Central memory CD8-positive, alpha-beta T cell (primary cell): Measurements from ENCODE around the gene TRPC3.

Experiments used
- ATAC-seq: fragments of 150-1000 bp; cut with Tn5 transposase; replicated peaks from 2 replicates; pipeline ENCODE4 v1.10.0; 2022; ENCODE audit warnings: mild to moderate bottlenecking, moderate FRiP score, moderate number of reproducible peaks; ENCODE audit not compliant: poor library complexity, severe bottlenecking; ENCODE audit errors: extremely low read depth
- DNase-seq, 2 donors: peaks; one replicate each; pipeline ENCODE4 v3.0.0; 2021; ENCODE audit warnings: low spot score in 2 of 2
- H3K27ac Mint-ChIP-seq: one replicate; pipeline ENCODE4 v1.8.0; 2022; ENCODE audit warnings: low read depth, mild to moderate bottlenecking, moderate library complexity, mixed read lengths
- H3K27me3 Mint-ChIP-seq: one replicate; pipeline ENCODE4 v1.8.0; 2022; ENCODE audit warnings: mixed read lengths
- H3K36me3 Mint-ChIP-seq: one replicate; pipeline ENCODE4 v1.8.0; 2022; ENCODE audit warnings: mild to moderate bottlenecking, moderate library complexity, mixed read lengths; ENCODE audit not compliant: insufficient read depth
- H3K4me1 Mint-ChIP-seq: one replicate; pipeline ENCODE4 v1.8.0; 2022; ENCODE audit warnings: mixed read lengths
- H3K4me3 Mint-ChIP-seq: one replicate; pipeline ENCODE4 v1.8.0; 2022; ENCODE audit warnings: mild to moderate bottlenecking, moderate library complexity, mixed read lengths
- H3K9me3 Mint-ChIP-seq: one replicate; pipeline ENCODE4 v1.8.0; 2022; ENCODE audit warnings: mixed read lengths

The TRPC3 gene

GRCh38 chr4:121888134-121888533, 63.7 kb downstream of the TRPC3 start:
- no peak overlapping the region for H3K27ac Mint-ChIP-seq

GRCh38 chr4:121885115-121885514, 66.7 kb downstream of the TRPC3 start:
- DNase-seq = no peak
- Mint-ChIP-seq H3K36me3 (no peaks in the 10 kb centered on the region), H3K4me3 (no peak overlapping the region), H3K4me1 (no peaks in the 10 kb centered on the region), H3K27me3 (peaks cover 45% of the 10 kb centered on the region), H3K27ac (no peak overlapping the region), H3K9me3 (no peaks in the 10 kb centered on the region)
- ATAC-seq = no peak

More at GRCh38 chr4:121888134-121888533, 63.7 kb downstream of the TRPC3 start:
- DNase-seq (no peak), ATAC-seq (no peak)
- Mint-ChIP-seq H3K36me3 (no peaks in the 10 kb centered on the region), H3K27me3 (peaks cover 15% of the 10 kb centered on the region), H3K4me3 (no peak overlapping the region), H3K4me1 (no peaks in the 10 kb centered on the region), H3K9me3 (no peaks in the 10 kb centered on the region)

GRCh38 chr4:121881158-121881557, 70.7 kb downstream of the TRPC3 start:
- H3K27ac Mint-ChIP-seq = no peak overlapping the region
- DNase-seq (no peak), ATAC-seq (no peak)
- H3K36me3 Mint-ChIP-seq = no peaks in the 10 kb centered on the region
- no peaks in the 10 kb centered on the region for H3K9me3 Mint-ChIP-seq
- H3K27me3 Mint-ChIP-seq = peaks cover 60% of the 10 kb centered on the region
- H3K4me1 Mint-ChIP-seq = no peaks in the 10 kb centered on the region
- H3K4me3 Mint-ChIP-seq = no peak overlapping the region

- no peak for DNase-seq
- H3K4me3 Mint-ChIP-seq = no peak overlapping the region
- no peaks in the 10 kb centered on the region for H3K36me3 Mint-ChIP-seq
- no peaks in the 10 kb centered on the region for H3K9me3 Mint-ChIP-seq
- H3K4me1 Mint-ChIP-seq = no peaks in the 10 kb centered on the region
- H3K27ac Mint-ChIP-seq = no peak overlapping the region
- no peak for ATAC-seq
- peaks cover 69% of the 10 kb centered on the region for H3K27me3 Mint-ChIP-seq
Measured at GRCh38 chr4:121879135-121879534, 72.7 kb downstream of the TRPC3 start.

GRCh38 chr4:121877041-121877773, 74.7 kb downstream of the TRPC3 start:
- ATAC-seq (no peak), DNase-seq (no peak)
- peaks cover 67% of the 10 kb centered on the region for H3K27me3 Mint-ChIP-seq
- no peak overlapping the region for H3K27ac Mint-ChIP-seq
- no peak overlapping the region for H3K4me3 Mint-ChIP-seq
- H3K9me3 Mint-ChIP-seq = no peaks in the 10 kb centered on the region
- H3K36me3 Mint-ChIP-seq = no peaks in the 10 kb centered on the region
- no peaks in the 10 kb centered on the region for H3K4me1 Mint-ChIP-seq

- peaks cover 1% of the 10 kb centered on the region for H3K4me1 Mint-ChIP-seq
- DNase-seq (no peak), ATAC-seq (no peak)
- H3K9me3 Mint-ChIP-seq = no peaks in the 10 kb centered on the region
- H3K36me3 Mint-ChIP-seq = no peaks in the 10 kb centered on the region
- H3K27ac Mint-ChIP-seq = no peak overlapping the region
- peaks cover 63% of the 10 kb centered on the region for H3K27me3 Mint-ChIP-seq
- H3K4me3 Mint-ChIP-seq = no peak overlapping the region
Measured at GRCh38 chr4:121876070-121876469, 75.8 kb downstream of the TRPC3 start.

GRCh38 chr4:121875652-121876051, 76.2 kb downstream of the TRPC3 start:
- ATAC-seq (no peak), DNase-seq (no peak)
- Mint-ChIP-seq H3K27ac (no peak overlapping the region), H3K36me3 (no peaks in the 10 kb centered on the region), H3K9me3 (no peaks in the 10 kb centered on the region), H3K27me3 (peaks cover 59% of the 10 kb centered on the region), H3K4me3 (no peak overlapping the region), H3K4me1 (peaks cover 6% of the 10 kb centered on the region)

GRCh38 chr4:121873604-121874003, 78.3 kb downstream of the TRPC3 start:
- Mint-ChIP-seq H3K27ac (no peak overlapping the region), H3K4me1 (peaks cover 12% of the 10 kb centered on the region), H3K4me3 (no peak overlapping the region), H3K9me3 (no peaks in the 10 kb centered on the region), H3K27me3 (peaks cover 45% of the 10 kb centered on the region), H3K36me3 (peaks cover 6% of the 10 kb centered on the region)
- DNase-seq (no peak), ATAC-seq (no peak)

- Mint-ChIP-seq H3K36me3 (peaks cover 6% of the 10 kb centered on the region), H3K4me3 (peak within 1 kb of the TSS; percentile 85), H3K27me3 (peaks cover 27% of the 10 kb centered on the region), H3K9me3 (no peaks in the 10 kb centered on the region), H3K4me1 (peaks cover 14% of the 10 kb centered on the region), H3K27ac (peak within 1 kb of the TSS; percentile 87)
- DNase-seq (peak; percentile 86 to 92), ATAC-seq (peak; percentile 98)
Measured at GRCh38 chr4:121869841-121870822, 81.7 kb downstream of the TRPC3 start, which contains the start of gene BBS7. Gene BBS7, minus strand, starts transcription at chr4:121870474. Its CDS starts 161 bp downstream, at chr4:121870313.

- no peak for ATAC-seq
- Mint-ChIP-seq H3K4me3 (no peak overlapping the region), H3K4me1 (peaks cover 3% of the 10 kb centered on the region), H3K36me3 (peaks cover 1% of the 10 kb centered on the region), H3K27me3 (no peaks in the 10 kb centered on the region), H3K9me3 (no peaks in the 10 kb centered on the region), H3K27ac (no peak overlapping the region)
- no peak for DNase-seq
Measured at GRCh38 chr4:121863799-121864198, 88.1 kb downstream of the TRPC3 start.

GRCh38 chr4:121861426-121861825, 90.4 kb downstream of the TRPC3 start:
- H3K9me3 Mint-ChIP-seq = no peaks in the 10 kb centered on the region
- H3K27me3 Mint-ChIP-seq = no peaks in the 10 kb centered on the region
- no peak for ATAC-seq
- H3K4me3 Mint-ChIP-seq = no peak overlapping the region
- H3K36me3 Mint-ChIP-seq = peaks cover 2% of the 10 kb centered on the region
- H3K4me1 Mint-ChIP-seq = no peaks in the 10 kb centered on the region
- no peak overlapping the region for H3K27ac Mint-ChIP-seq
- no peak for DNase-seq

GRCh38 chr4:121860121-121860520, 91.7 kb downstream of the TRPC3 start:
- ATAC-seq (no peak), DNase-seq (no peak)
- no peaks in the 10 kb centered on the region for H3K27me3 Mint-ChIP-seq
- H3K4me1 Mint-ChIP-seq = no peaks in the 10 kb centered on the region
- no peak overlapping the region for H3K4me3 Mint-ChIP-seq
- H3K27ac Mint-ChIP-seq = no peak overlapping the region
- H3K36me3 Mint-ChIP-seq = peaks cover 4% of the 10 kb centered on the region
- no peaks in the 10 kb centered on the region for H3K9me3 Mint-ChIP-seq
